GM06990 (cell line): ENCODE measurements around the gene STARD9.

Experiments used
- DNase-seq: peaks from one replicate; pipeline ENCODE4 v3.0.0-alpha.2; 2011; ENCODE audit not compliant: insufficient read length; ENCODE audit errors: extremely low read depth
- H3K27me3 ChIP-seq: replicated peaks from 2 replicates; pipeline ENCODE4 v1.6.0; 2011; ENCODE audit warnings: low read length; ENCODE audit not compliant: control insufficient read depth, insufficient read depth
- H3K36me3 ChIP-seq: 2 replicates; pipeline ENCODE4 v1.5.1; 2011; ENCODE audit warnings: low read length; ENCODE audit not compliant: control insufficient read depth, insufficient read depth
- H3K4me3 ChIP-seq: replicated peaks from 2 replicates; pipeline ENCODE4 v1.5.1; 2011; ENCODE audit warnings: low read depth, mild to moderate bottlenecking, control low read depth, low read length
- TF ChIP-seq, protein P1 (sequence below): IDR thresholded peaks from 2 replicates; pipeline ENCODE4 v1.5.1; 2011; ENCODE audit warnings: low read length, control low read depth, mild to moderate bottlenecking, inconsistent platforms; ENCODE audit not compliant: insufficient read depth, poor library complexity, severe bottlenecking

STARD9 gene

DNA sequence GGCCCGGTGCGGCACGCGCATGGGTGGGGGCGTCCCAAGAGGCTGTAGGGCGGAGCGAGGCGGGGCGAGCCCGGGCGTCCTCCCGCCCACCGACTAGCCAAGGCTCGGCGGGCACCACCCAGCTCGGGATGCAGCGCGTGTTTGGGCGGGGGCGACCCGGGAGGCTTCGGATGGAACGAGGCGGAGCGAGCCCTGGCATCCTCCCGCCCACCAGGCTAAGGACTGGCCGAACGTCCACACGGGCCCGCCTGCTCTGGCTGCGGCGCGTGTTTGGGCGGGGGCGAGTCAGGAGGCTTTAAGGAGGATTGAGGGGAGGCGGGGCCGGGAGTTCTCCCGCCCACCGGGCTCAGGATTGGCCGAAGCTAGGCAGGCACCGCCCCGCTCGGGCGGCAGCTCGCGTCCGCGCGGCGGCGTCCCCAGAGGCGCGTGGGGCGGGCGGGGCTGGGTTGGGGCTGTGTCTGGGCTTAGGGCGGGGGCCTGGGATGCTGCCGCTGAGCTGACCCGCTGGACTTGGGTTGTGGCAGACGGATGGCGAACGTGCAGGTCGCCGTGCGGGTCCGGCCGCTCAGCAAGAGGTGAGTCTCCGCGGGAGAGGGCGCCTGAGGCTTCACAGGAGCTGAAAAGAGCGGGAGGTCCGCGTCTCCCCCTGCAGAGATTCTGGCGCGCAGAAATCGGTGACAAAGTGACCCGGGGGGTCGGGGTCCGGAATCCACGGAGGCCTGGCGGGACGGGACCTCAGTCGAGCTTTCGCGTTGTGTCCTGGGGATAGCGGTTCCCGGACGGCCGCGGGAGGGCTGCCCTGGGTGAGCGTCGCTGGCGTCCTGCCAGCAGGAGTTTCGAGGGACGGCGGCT, at the start of gene STARD9:
STARD9 (plus strand) TSS at position 419 of the 852 bp plus-strand sequence; CDS start at position 529, 110 bp downstream.
- Histone ChIP-seq H3K27me3 (no peaks in the 10 kb centered on the region), H3K36me3 (no peaks in the 10 kb centered on the region), H3K4me3 (peak within 1 kb of the TSS; percentile 78)
- DNase-seq = peak; percentile 98
- TF ChIP-seq, protein P1, sequence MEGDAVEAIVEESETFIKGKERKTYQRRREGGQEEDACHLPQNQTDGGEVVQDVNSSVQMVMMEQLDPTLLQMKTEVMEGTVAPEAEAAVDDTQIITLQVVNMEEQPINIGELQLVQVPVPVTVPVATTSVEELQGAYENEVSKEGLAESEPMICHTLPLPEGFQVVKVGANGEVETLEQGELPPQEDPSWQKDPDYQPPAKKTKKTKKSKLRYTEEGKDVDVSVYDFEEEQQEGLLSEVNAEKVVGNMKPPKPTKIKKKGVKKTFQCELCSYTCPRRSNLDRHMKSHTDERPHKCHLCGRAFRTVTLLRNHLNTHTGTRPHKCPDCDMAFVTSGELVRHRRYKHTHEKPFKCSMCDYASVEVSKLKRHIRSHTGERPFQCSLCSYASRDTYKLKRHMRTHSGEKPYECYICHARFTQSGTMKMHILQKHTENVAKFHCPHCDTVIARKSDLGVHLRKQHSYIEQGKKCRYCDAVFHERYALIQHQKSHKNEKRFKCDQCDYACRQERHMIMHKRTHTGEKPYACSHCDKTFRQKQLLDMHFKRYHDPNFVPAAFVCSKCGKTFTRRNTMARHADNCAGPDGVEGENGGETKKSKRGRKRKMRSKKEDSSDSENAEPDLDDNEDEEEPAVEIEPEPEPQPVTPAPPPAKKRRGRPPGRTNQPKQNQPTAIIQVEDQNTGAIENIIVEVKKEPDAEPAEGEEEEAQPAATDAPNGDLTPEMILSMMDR = peak; percentile 3

DNA sequence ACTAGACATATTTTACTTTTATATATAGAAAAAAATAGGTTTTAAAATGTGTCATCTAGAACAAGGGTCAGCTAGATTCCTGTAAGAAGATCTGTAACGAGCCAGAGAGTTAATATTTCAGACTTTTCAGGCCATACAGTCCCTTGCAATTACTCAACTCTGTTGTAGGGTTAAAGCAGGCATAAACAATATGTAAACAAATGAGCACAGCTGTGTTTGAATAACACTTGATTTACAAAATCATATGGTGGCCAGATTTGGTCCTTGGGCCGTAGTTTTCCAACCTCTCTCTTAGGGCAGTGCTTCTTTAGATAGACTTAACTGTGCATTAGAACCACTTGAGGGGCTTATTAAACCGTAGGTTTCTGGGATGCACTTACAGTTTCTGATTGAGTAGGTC, 46.4 kb upstream of the STARD9 start:
- TF ChIP-seq, protein P1 = no peak
- Histone ChIP-seq H3K27me3 (no peaks in the 10 kb centered on the region), H3K36me3 (peaks cover 3% of the 10 kb centered on the region), H3K4me3 (no peak overlapping the region)
- no peak for DNase-seq

DNA sequence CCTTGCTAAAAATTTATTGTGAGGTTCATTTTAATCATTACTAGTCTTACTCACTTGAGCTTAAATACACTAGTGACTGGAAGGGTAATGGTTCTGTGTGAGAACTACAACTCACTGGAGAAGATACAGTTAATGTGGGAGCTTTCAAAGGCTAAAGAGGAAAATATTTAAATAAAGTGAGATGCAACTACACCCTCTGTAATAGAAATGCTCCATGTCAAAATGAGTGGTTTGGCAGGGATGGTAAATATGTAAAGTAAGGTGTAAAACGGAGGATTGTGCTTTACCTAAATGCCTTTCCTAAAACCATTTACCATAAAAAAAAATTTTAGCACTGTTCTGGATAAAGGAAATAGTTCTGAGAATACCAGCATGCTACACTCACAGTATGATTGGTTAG, 42.2 kb upstream of the STARD9 start:
- no peak overlapping the region for H3K4me3 ChIP-seq
- H3K36me3 ChIP-seq = peaks cover 3% of the 10 kb centered on the region
- TF ChIP-seq, protein P1 = no peak
- no peak for DNase-seq
- no peaks in the 10 kb centered on the region for H3K27me3 ChIP-seq

DNA sequence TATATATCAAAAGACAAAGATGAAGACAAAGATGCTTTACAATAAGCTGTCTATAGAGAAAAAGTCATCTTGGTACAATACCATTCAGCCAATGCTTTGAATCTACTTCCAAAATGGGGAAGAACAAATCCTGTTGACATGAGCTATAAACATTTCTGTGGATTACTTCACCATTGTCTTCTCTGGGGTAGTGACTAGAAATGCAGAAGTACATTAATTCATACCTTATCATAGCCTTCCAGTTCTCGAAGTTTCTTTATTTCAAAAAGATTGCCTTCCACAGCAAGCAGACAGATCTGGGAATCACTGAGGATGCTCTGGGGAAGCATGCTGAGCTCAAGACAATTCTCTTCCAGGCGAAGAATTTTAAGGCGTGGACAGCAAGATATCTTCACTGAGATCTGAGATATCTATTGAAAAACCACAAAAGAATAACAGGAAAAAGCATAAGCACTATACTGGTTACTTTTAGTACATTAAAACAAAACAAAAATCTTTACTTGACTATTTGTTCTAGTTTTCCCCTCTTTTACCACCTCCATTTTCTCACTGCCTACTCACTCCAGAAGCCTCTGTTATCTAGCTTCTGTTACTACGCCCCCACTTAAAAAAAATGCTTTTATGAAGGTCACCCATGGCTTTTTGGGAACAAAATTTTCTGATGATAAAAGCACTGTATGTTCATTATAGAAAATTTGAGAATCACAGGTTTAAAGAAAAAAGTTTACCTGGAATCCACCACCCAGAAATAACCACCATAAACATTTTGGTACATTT, 30.4 kb upstream of the STARD9 start:
- Histone ChIP-seq H3K4me3 (no peak overlapping the region), H3K36me3 (peaks cover 1% of the 10 kb centered on the region), H3K27me3 (no peaks in the 10 kb centered on the region)
- DNase-seq = no peak
- TF ChIP-seq, protein P1 = no peak

DNA sequence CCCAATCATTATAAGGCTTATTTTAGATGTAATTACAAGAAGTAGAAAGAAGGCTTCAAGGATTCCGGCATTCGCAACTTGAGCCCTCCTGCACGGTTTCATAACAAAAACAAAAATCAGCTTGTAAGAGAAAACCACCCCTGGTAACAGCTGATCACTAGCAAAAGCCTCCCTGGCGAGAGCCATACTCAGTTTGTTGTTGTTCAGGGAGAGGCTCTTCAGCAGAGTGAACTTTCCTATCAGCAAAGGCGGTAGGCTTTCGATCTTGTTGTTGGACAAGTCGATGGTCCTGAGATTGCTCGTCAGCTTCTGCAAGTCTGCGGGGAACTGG, 27.5 kb upstream of the STARD9 start:
- TF ChIP-seq, protein P1 = no peak
- H3K27me3 ChIP-seq = no peaks in the 10 kb centered on the region
- H3K36me3 ChIP-seq = peaks cover 1% of the 10 kb centered on the region
- peak overlapping the region; percentile 95 for H3K4me3 ChIP-seq
- no peak for DNase-seq
